Esophagus muscularis mucosa (tissue), 4 donors: ENCODE results near the gene SLC6A11. TPM values are rescaled to one million over a fixed set of nuclear protein-coding genes. Genes with fewer than 3 reads are reported as not detected.

Experiments
- DNase-seq: peaks from one replicate; pipeline ENCODE4 v3.0.0-alpha.2; 2017; ENCODE audit errors: extremely low spot score
- H3K27ac ChIP-seq, 4 donors: fragments of 200-600 bp; sonication (generic); replicated peaks in 1 of 4; 1 replicate in 3 of 4; 2 replicates in 1 of 4; pipeline ENCODE4 v1.5.1; 2016 to 2019; ENCODE audit warnings: mild to moderate bottlenecking in 1 of 4
- H3K27me3 ChIP-seq, 4 donors: fragments of 200-600 bp; sonication (generic); one replicate each; pipeline versions ENCODE4 v1.5.1 to v1.6.0; 2016 to 2019
- H3K36me3 ChIP-seq, 4 donors: fragments of 200-600 bp; sonication (generic); one replicate each; pipeline ENCODE4 v1.5.1; 2016 to 2019
- H3K4me1 ChIP-seq, 4 donors: fragments of 200-600 bp; sonication (generic); one replicate each; pipeline ENCODE4 v1.5.1; 2016 to 2019
- H3K4me3 ChIP-seq, 4 donors: fragments of 200-600 bp; sonication (generic); 1 replicate in 2 of 4; 2 replicates in 2 of 4; pipeline ENCODE4 v1.5.1; 2016 to 2019; ENCODE audit warnings: mild to moderate bottlenecking in 4 of 4, moderate library complexity in 1 of 4
- H3K9me3 ChIP-seq, 4 donors: fragments of 200-600 bp; sonication (generic); 1 replicate in 3 of 4; 2 replicates in 1 of 4; pipeline ENCODE4 v1.5.1; 2016 to 2019
- CTCF ChIP-seq, 3 experiments: fragments of 200-600 bp in 2 of 3; fragments of 450-650 bp in 1 of 3; sonication (generic) in 2 of 3; IDR thresholded peaks; one replicate each; pipeline ENCODE4 v1.5.1; 2017 to 2019; ENCODE audit warnings: antibody characterized with exemption in 3 of 3, mild to moderate bottlenecking in 2 of 3, moderate library complexity in 1 of 3
- EP300 ChIP-seq: sonication (generic); formaldehyde crosslinking; IDR thresholded peaks from one replicate; pipeline ENCODE4 v1.6.1; 2017; ENCODE audit warnings: antibody characterized with exemption
- POLR2A ChIP-seq: fragments of 450-650 bp; IDR thresholded peaks from one replicate; pipeline ENCODE4 v1.6.1; 2017; ENCODE audit warnings: antibody characterized with exemption, moderate library complexity, mild to moderate bottlenecking, low read depth
- POLR2AphosphoS5 ChIP-seq, 2 donors: sonication (generic); formaldehyde crosslinking; IDR thresholded peaks; one replicate each; pipeline ENCODE4 v1.6.1; 2017; ENCODE audit warnings: antibody characterized with exemption in 2 of 2
- WGBS: methylation state at CpG from one replicate; pipeline ENCODE4 v1.1.5; 2018; 5-methylcytosine and 5-hydroxymethylcytosine counted together
- intact Hi-C: fragments of 100-400 bp; cut with DNase I; formaldehyde crosslinking; loops from one replicate; pipeline ENCODE4 v1.15.1; 2023
- total RNA-seq, 4 donors: library from RNA; depleted of rRNA; stranded (reverse); fragments of >200 nt; gene quantifications; one replicate each; pipeline versions ENCODE4 v1.1.0 to v1.2.1, GENCODE V29; 2016

Gene SLC6A11
- total RNA-seq, 4 donors from 2014 or later = not detected

DNA sequence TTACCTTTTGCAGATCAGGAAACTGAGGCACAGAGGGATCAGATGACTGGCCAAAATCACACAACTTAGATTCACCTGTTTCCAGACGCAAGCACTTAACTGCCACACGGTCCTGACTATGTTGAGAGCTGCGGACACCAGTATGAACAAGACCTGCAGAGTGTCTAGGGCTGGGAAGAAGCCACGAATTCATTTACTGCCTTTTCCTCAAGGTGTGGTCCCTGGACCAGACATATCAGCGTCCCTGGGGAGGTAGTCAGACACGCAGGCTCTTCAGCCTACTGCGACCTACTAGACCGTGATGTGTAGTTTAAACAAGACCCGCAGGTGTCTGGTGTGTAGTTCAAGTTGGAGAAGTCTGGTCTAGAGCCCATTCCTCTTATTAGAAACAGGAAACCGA lies 541 bp upstream of the SLC6A11 start:
- intact Hi-C loops = no loop called here
- H3K4me3 ChIP-seq = peak overlapping the region in 3 of 4 donors; percentile 28 to 44 (median 41)
- H3K27ac ChIP-seq = no peak overlapping the region
- H3K9me3 ChIP-seq = no peaks in the 10 kb centered on the region
- WGBS = 87% methylated on average over 5 of the region's 10 CpGs
- no peak for DNase-seq
- no peaks in the 10 kb centered on the region for H3K36me3 ChIP-seq
- H3K4me1 ChIP-seq = peaks cover 4 to 12% (median 11%) of the 10 kb centered on the region in 4 donors
- H3K27me3 ChIP-seq = peaks cover 0 to 45% (median 9%) of the 10 kb centered on the region in 4 donors
- TF ChIP-seq POLR2AphosphoS5 (IDR thresholded peaks at IDR 0.05) = no peak
- TF ChIP-seq EP300 = no peak
- no peak for TF ChIP-seq POLR2A
- no peak for TF ChIP-seq CTCF (IDR thresholded peaks at IDR 0.05)

GRCh38 chr3:10816863-10817253 lies 830 bp downstream of the SLC6A11 start:
- TF ChIP-seq POLR2A = no peak
- TF ChIP-seq CTCF (IDR thresholded peaks at IDR 0.05) = no peak
- TF ChIP-seq POLR2AphosphoS5 (IDR thresholded peaks at IDR 0.05) = no peak
- TF ChIP-seq EP300 = no peak
- no peaks in the 10 kb centered on the region for H3K36me3 ChIP-seq
- peaks cover 0 to 37% (median 9%) of the 10 kb centered on the region in 4 donors for H3K27me3 ChIP-seq
- peak overlapping the region in 1 of 4 donors; percentile 44 for H3K4me3 ChIP-seq
- WGBS = 70% methylated on average over 10 of the region's 10 CpGs
- H3K27ac ChIP-seq = no peak overlapping the region
- intact Hi-C loops = no loop called here
- no peak for DNase-seq
- H3K4me1 ChIP-seq = peaks cover 4 to 12% (median 11%) of the 10 kb centered on the region in 4 donors
- H3K9me3 ChIP-seq = no peaks in the 10 kb centered on the region

GRCh38 chr3:10817506-10817905 lies 1.5 kb downstream of the SLC6A11 start:
- no peaks in the 10 kb centered on the region for H3K9me3 ChIP-seq
- DNase-seq = no peak
- H3K4me1 ChIP-seq = peaks cover 4 to 12% (median 11%) of the 10 kb centered on the region in 4 donors
- no peaks in the 10 kb centered on the region for H3K36me3 ChIP-seq
- WGBS = 58% methylated on average over 11 of the region's 11 CpGs
- H3K27ac ChIP-seq = no peak overlapping the region
- no peak overlapping the region for H3K4me3 ChIP-seq
- TF ChIP-seq EP300 (no peak), CTCF (IDR thresholded peaks at IDR 0.05) (no peak), POLR2AphosphoS5 (IDR thresholded peaks at IDR 0.05) (no peak), POLR2A (no peak)
- intact Hi-C loops = no loop called here
- peaks cover 0 to 37% (median 9%) of the 10 kb centered on the region in 4 donors for H3K27me3 ChIP-seq

GRCh38 chr3:10822055-10822454 lies 6.0 kb downstream of the SLC6A11 start:
- DNase-seq = no peak
- H3K4me3 ChIP-seq = no peak overlapping the region
- intact Hi-C loops = no loop called here
- H3K27me3 ChIP-seq = peaks cover 0 to 8% (median 3%) of the 10 kb centered on the region in 4 donors
- H3K9me3 ChIP-seq = peaks cover 0 to 21% (median 7%) of the 10 kb centered on the region in 4 donors
- 88% methylated on average over 5 of the region's 5 CpGs for WGBS
- no peaks in the 10 kb centered on the region for H3K4me1 ChIP-seq
- H3K36me3 ChIP-seq = no peaks in the 10 kb centered on the region
- TF ChIP-seq POLR2AphosphoS5 (IDR thresholded peaks at IDR 0.05) (no peak), CTCF (IDR thresholded peaks at IDR 0.05) (no peak), POLR2A (no peak), EP300 (no peak)
- no peak overlapping the region for H3K27ac ChIP-seq
